Endothelial cell (in vitro differentiated cells): Measurements from ENCODE around the gene OPHN1. TPM values are rescaled to one million over a fixed set of nuclear protein-coding genes. Genes with fewer than 3 reads are reported as not detected.

Experiments
- DNase-seq: peaks from one replicate; pipeline ENCODE4 v3.0.0; 2021; ENCODE audit warnings: low spot score
- H3K27ac Mint-ChIP-seq: one replicate; pipeline ENCODE4 v1.8.0; 2021; ENCODE audit warnings: mixed read lengths, inconsistent platforms; ENCODE audit not compliant: unreplicated experiment
- H3K27me3 Mint-ChIP-seq: one replicate; pipeline ENCODE4 v1.8.0; 2021; ENCODE audit warnings: mild to moderate bottlenecking, moderate library complexity, mixed read lengths, inconsistent platforms; ENCODE audit not compliant: unreplicated experiment
- H3K36me3 Mint-ChIP-seq: one replicate; pipeline ENCODE4 v1.8.0; 2021; ENCODE audit warnings: mild to moderate bottlenecking, low read depth, mixed read lengths, inconsistent platforms; ENCODE audit not compliant: unreplicated experiment
- H3K4me1 Mint-ChIP-seq: one replicate; pipeline ENCODE4 v1.8.0; 2021; ENCODE audit warnings: mild to moderate bottlenecking, mixed read lengths, inconsistent platforms; ENCODE audit not compliant: unreplicated experiment
- H3K4me3 Mint-ChIP-seq: one replicate; pipeline ENCODE4 v1.8.0; 2021; ENCODE audit warnings: mild to moderate bottlenecking, mixed read lengths, inconsistent platforms; ENCODE audit not compliant: unreplicated experiment
- H3K9me3 Mint-ChIP-seq: one replicate; pipeline ENCODE4 v1.8.0; 2021; ENCODE audit warnings: mixed read lengths, inconsistent platforms; ENCODE audit not compliant: unreplicated experiment
- total RNA-seq: library from RNA; stranded (reverse); fragmentation: NEBNext Ultra II Directional; extraction: Animal tissue kit (Norgen Biotek cat#: 25700); gene quantifications from one replicate; pipeline ENCODE4 v1.2.1, GENCODE V29; 2021; ENCODE audit not compliant: unreplicated experiment
- TF ChIP-seq, protein P1 (sequence below): fragments of 200-600 bp; sonication (generic); IDR thresholded peaks from one replicate; pipeline ENCODE4 v1.5.0; 2021; ENCODE audit warnings: antibody characterized with exemption; ENCODE audit not compliant: unreplicated experiment

OPHN1 gene
- total RNA-seq, 1 donor from 2014 or later = 13.2 TPM

DNA sequence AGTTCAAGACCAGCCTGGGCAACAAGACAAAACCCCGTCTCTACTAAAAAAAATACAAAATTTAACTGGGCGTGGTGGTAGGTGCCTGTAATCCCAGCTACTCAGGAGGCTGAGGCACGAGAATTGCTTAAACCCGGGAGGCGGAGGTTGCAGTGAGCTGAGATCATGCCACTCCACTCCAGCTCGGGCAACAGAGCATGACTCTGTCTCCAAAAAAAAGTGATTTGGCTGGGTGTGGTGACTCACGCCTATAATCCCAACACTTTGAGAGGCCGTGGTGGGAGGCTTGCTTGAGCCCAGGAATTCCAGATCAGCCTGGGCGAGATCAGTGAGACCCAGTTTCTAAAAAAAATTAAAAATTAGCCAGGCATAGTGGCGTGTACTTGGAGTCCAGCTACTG lies 4.1 kb downstream of the OPHN1 start:
- H3K4me1 Mint-ChIP-seq = peaks cover 16% of the 10 kb centered on the region
- H3K9me3 Mint-ChIP-seq = no peaks in the 10 kb centered on the region
- peaks cover 11% of the 10 kb centered on the region for H3K36me3 Mint-ChIP-seq
- no peak overlapping the region for H3K4me3 Mint-ChIP-seq
- no peak for DNase-seq
- TF ChIP-seq, protein P1, sequence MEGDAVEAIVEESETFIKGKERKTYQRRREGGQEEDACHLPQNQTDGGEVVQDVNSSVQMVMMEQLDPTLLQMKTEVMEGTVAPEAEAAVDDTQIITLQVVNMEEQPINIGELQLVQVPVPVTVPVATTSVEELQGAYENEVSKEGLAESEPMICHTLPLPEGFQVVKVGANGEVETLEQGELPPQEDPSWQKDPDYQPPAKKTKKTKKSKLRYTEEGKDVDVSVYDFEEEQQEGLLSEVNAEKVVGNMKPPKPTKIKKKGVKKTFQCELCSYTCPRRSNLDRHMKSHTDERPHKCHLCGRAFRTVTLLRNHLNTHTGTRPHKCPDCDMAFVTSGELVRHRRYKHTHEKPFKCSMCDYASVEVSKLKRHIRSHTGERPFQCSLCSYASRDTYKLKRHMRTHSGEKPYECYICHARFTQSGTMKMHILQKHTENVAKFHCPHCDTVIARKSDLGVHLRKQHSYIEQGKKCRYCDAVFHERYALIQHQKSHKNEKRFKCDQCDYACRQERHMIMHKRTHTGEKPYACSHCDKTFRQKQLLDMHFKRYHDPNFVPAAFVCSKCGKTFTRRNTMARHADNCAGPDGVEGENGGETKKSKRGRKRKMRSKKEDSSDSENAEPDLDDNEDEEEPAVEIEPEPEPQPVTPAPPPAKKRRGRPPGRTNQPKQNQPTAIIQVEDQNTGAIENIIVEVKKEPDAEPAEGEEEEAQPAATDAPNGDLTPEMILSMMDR = no peak
- H3K27ac Mint-ChIP-seq = no peak overlapping the region
- no peaks in the 10 kb centered on the region for H3K27me3 Mint-ChIP-seq

DNA sequence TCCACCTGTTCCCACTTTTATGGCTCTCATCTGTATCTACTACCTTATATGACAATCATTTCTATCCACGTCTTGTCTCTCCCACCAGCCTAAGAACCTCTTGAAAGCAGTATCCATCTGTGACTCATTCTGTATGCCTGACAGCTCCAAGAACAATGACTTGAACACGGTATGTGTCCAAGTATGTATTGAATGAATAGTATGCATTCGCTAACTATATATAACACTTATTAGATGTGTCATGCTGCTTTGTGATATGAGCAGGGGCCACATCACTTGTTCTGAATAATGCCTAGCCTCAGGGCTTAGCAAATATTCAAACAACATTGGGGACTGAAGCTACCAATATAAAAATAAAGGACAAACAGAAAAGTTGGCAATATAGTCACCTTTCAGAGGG lies 4.9 kb downstream of the OPHN1 start:
- no peak for DNase-seq
- H3K9me3 Mint-ChIP-seq = no peaks in the 10 kb centered on the region

DNA sequence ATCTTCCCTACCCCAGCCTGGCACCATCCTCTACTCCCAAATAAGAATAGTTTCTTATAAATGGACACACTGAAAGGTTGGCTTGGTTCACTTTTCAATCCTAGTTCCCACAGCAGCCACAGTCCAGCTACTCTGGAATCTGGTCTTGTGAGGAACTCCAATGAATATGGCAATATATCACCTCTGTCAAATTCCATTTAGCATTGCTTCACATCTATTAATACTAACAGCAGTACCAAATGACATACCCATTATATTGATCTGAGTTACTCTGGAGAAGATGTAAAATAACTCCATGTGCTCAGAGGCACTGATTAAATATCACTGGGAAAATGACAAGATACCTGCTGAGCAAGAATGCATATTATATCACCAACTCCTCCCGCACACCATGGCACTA lies 8.6 kb downstream of the OPHN1 start:
- TF ChIP-seq, protein P1 = no peak
- H3K4me1 Mint-ChIP-seq = peaks cover 2% of the 10 kb centered on the region
- no peaks in the 10 kb centered on the region for H3K27me3 Mint-ChIP-seq
- DNase-seq = no peak
- H3K36me3 Mint-ChIP-seq = peaks cover 12% of the 10 kb centered on the region
- H3K27ac Mint-ChIP-seq = no peak overlapping the region
- no peaks in the 10 kb centered on the region for H3K9me3 Mint-ChIP-seq
- H3K4me3 Mint-ChIP-seq = no peak overlapping the region

More for the DNA sequence above, 4.9 kb downstream of the OPHN1 start:
- Mint-ChIP-seq H3K36me3 (peaks cover 13% of the 10 kb centered on the region), H3K4me1 (peaks cover 14% of the 10 kb centered on the region), H3K4me3 (no peak overlapping the region), H3K27me3 (no peaks in the 10 kb centered on the region), H3K27ac (no peak overlapping the region)
- TF ChIP-seq, protein P1 = no peak

DNA sequence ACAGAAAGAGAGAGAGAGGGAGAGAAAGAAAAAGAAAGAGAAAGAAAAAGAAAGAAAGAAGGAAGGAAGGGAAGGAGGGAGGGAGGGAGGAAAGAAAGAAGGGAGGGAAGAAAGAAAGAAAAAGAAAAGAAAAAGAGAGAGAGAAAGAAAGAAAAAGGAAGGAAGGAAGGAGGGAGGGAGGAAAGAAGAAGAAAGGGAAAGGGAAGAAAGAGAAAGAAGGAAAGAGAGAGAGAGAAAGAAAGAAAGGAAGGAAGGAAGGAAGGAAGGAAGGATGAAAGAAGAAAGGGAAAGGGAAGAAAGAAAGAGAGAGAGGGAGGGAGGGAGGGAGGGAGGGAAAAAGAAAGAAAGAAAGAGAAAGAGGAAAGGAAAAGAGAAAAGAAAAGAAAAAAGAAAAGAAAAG lies 10.8 kb downstream of the OPHN1 start:
- no peak overlapping the region for H3K4me3 Mint-ChIP-seq
- TF ChIP-seq, protein P1 = no peak
- H3K27ac Mint-ChIP-seq = no peak overlapping the region
- DNase-seq = no peak
- peaks cover 7% of the 10 kb centered on the region for H3K4me1 Mint-ChIP-seq
- H3K36me3 Mint-ChIP-seq = peaks cover 10% of the 10 kb centered on the region
- no peaks in the 10 kb centered on the region for H3K27me3 Mint-ChIP-seq
- no peaks in the 10 kb centered on the region for H3K9me3 Mint-ChIP-seq

DNA sequence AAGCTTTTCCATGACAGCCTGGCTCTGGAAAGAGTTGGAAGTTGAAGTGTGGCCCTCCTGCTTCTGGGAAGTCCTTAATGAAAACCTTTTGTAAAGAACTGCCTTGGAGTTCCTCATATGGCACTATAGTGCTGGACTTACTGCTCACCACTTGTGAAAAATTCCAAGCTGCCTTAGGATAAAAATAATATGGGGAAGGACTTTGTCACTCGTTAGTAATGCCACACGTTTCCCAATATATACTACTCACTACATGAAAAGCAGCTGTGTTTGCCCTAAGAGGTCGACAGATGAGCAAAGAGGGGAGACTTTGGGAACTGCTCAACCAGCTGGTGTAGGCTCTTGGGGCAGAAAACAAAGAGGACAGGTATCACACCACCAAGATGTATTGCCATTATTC lies 11.7 kb downstream of the OPHN1 start:
- no peaks in the 10 kb centered on the region for H3K9me3 Mint-ChIP-seq
- H3K4me3 Mint-ChIP-seq = no peak overlapping the region
- TF ChIP-seq, protein P1 = no peak
- peaks cover 10% of the 10 kb centered on the region for H3K36me3 Mint-ChIP-seq
- H3K27me3 Mint-ChIP-seq = no peaks in the 10 kb centered on the region
- no peak for DNase-seq
- peaks cover 7% of the 10 kb centered on the region for H3K4me1 Mint-ChIP-seq
- no peak overlapping the region for H3K27ac Mint-ChIP-seq
